Effector memory CD4-positive, alpha-beta T cell (primary cell): ENCODE measurements around the gene NPAS4.

Source experiments
- DNase-seq, 3 donors: peaks; one replicate each; pipeline ENCODE4 v3.0.0-alpha.2; 2020
- H3K27ac ChIP-seq: 2 replicates; pipeline ENCODE4 v1.7.0; 2013; ENCODE audit warnings: mild to moderate bottlenecking, low read length, moderate library complexity; ENCODE audit not compliant: insufficient read depth, poor library complexity, severe bottlenecking
- H3K27me3 ChIP-seq: replicated peaks from 2 replicates; pipeline ENCODE4 v1.7.0; 2013; ENCODE audit warnings: mild to moderate bottlenecking, low read length; ENCODE audit not compliant: insufficient read depth, control insufficient read depth, poor library complexity, severe bottlenecking
- H3K36me3 ChIP-seq: 2 replicates; pipeline ENCODE4 v1.7.0; 2013; ENCODE audit warnings: mild to moderate bottlenecking, low read length, moderate library complexity; ENCODE audit not compliant: control insufficient read depth, insufficient read depth
- H3K4me1 ChIP-seq: 2 replicates; pipeline ENCODE4 v1.7.0; 2013; ENCODE audit warnings: low read length, mild to moderate bottlenecking; ENCODE audit not compliant: control insufficient read depth, insufficient read depth, poor library complexity, severe bottlenecking
- H3K4me3 ChIP-seq: 2 replicates; pipeline ENCODE4 v1.7.0; 2013; ENCODE audit warnings: low read length, low read depth, mild to moderate bottlenecking; ENCODE audit not compliant: insufficient read depth, poor library complexity, severe bottlenecking
- H3K9me3 ChIP-seq: 2 replicates; pipeline ENCODE4 v1.7.0; 2013; ENCODE audit warnings: mild to moderate bottlenecking, low read length, moderate library complexity; ENCODE audit not compliant: control insufficient read depth

The NPAS4 gene

DNA sequence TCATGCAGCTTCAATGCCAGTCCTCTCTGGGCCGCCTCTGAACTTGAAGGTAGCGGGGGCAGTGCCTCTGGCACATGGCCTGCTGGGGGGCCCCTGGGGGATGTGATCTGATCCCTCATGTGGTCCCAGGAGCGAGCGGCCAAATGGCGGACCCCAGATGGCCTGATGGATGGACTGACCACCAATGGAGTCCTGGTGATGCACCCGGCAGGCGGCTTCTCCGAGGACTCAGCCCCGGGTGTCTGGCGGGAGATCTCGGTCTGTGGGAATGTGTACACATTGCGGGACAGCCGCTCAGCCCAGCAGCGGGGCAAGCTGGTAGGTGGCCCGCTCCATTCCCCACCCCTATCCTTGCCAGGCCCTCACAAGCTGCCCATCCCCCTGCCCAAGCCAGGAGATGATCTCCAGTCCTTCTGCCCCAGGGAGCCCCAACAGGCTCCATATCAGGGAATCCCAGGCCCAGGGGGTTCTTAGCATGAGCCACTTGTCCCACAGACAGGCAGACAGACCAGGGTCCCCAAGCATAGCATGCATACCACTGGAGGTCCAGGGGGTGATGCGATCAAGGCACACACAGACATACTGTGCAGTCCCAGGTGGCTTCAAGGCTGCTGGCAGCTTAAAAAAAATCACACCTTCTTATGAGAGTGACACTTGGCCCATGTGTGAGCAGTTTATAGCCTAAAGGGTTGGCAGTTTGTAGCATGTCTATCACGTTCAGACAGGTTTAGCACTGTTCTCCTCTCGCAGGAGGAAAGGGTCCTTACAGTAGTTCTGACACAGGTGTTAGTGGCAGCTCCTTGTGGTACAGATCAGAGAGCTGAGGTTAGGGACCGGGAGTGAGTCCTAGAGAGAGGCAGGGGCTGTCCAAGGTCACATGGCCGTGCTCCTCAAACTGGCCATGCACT is 53.0 kb downstream of the NPAS4 start:
- H3K27me3 ChIP-seq, result no peaks in the 10 kb centered on the region
- H3K27ac ChIP-seq, result no peak overlapping the region
- DNase-seq, result no peak
- H3K4me3 ChIP-seq, result no peak overlapping the region
- peaks cover under 1% of the 10 kb centered on the region for H3K4me1 ChIP-seq
- H3K9me3 ChIP-seq, result no peaks in the 10 kb centered on the region
- H3K36me3 ChIP-seq, result peaks cover 16% of the 10 kb centered on the region

DNA sequence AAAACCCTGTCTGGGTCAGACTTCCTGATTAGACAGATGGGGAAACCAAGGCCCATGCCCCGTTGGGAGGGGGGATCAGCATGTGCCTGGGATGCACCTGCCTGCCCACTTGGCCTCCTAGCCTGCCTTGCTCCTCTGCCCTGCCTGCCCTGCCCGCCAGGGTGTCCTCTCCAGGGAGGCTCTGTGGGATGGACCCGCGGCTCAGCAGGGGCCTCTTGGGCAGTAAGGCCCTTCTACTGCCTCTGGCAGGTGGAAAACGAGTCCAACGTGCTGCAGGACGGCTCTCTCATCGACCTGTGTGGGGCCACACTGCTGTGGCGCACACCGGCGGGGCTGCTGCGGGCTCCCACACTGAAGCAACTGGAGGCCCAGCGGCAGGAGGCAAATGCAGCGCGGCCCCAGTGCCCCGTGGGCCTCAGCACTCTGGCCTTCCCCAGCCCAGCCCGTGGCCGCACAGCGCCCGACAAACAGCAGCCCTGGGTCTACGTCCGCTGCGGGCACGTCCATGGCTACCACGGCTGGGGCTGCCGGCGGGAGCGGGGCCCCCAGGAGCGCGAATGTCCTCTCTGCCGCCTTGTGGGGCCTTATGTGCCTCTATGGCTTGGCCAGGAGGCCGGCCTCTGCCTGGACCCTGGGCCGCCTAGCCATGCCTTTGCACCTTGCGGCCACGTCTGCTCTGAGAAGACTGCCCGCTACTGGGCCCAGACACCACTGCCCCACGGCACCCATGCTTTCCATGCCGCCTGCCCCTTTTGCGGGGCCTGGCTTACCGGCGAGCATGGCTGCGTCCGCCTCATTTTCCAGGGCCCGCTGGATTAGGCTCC is 54.7 kb downstream of the NPAS4 start:
- Histone ChIP-seq H3K27me3 (no peaks in the 10 kb centered on the region), H3K36me3 (peaks cover 16% of the 10 kb centered on the region), H3K4me3 (no peak overlapping the region), H3K4me1 (peaks cover 12% of the 10 kb centered on the region), H3K27ac (no peak overlapping the region), H3K9me3 (no peaks in the 10 kb centered on the region)
- no peak for DNase-seq
